HG03565 (cell line): Measurements from ENCODE around the gene BCL2L15.

Experiments
- ATAC-seq: cut with Tn5 transposase; IDR thresholded peaks from one replicate; pipeline ENCODE4 v1.9.1; 2021; ENCODE audit warnings: mild to moderate bottlenecking, moderate library complexity; ENCODE audit not compliant: unreplicated experiment

Gene BCL2L15

GRCh38 chr1:113834716-113835115, 52.7 kb downstream of the BCL2L15 start:
- no peak for ATAC-seq
